Vagina (tissue), 2 donors: ENCODE results near the gene SELENOV. TPM values are rescaled to one million over a fixed set of nuclear protein-coding genes. Genes with fewer than 3 reads are reported as not detected.

Experiments
- DNase-seq, 2 donors: peaks; one replicate each; pipeline ENCODE4 v3.0.0-alpha.2; 2017; ENCODE audit errors: extremely low spot score in 2 of 2
- H3K27ac ChIP-seq: fragments of 200-600 bp; sonication (generic); one replicate; pipeline ENCODE4 v1.5.1; 2019
- H3K27me3 ChIP-seq: fragments of 200-600 bp; sonication (generic); one replicate; pipeline ENCODE4 v1.5.1; 2019
- H3K36me3 ChIP-seq, 2 donors: fragments of 200-600 bp; sonication (generic); one replicate each; pipeline ENCODE4 v1.5.1; 2017 to 2019
- H3K4me1 ChIP-seq: fragments of 200-600 bp; sonication (generic); one replicate; pipeline ENCODE4 v1.5.1; 2019
- H3K4me3 ChIP-seq, 2 donors: fragments of 200-600 bp; sonication (generic); 1 replicate in 1 of 2; 2 replicates in 1 of 2; pipeline ENCODE4 v1.5.1; 2016 to 2019
- H3K9me3 ChIP-seq: fragments of 200-600 bp; sonication (generic); one replicate; pipeline ENCODE4 v1.5.1; 2019
- CTCF ChIP-seq, 3 experiments: fragments of 450-650 bp in 2 of 3; fragments of 200-600 bp in 1 of 3; sonication (generic) in 1 of 3; IDR thresholded peaks; one replicate each; pipeline ENCODE4 v1.5.1; 2017 to 2019; ENCODE audit warnings: antibody characterized with exemption in 3 of 3, mild to moderate bottlenecking in 2 of 3, moderate library complexity in 2 of 3
- POLR2A ChIP-seq, 2 donors: fragments of 450-650 bp; IDR thresholded peaks; one replicate each; pipeline ENCODE4 v1.6.1; 2017; ENCODE audit warnings: antibody characterized with exemption in 2 of 2, mild to moderate bottlenecking in 2 of 2, moderate library complexity in 2 of 2
- POLR2AphosphoS5 ChIP-seq, 2 donors: sonication (generic); formaldehyde crosslinking; IDR thresholded peaks; one replicate each; pipeline ENCODE4 v1.9.0; 2017; ENCODE audit warnings: antibody characterized with exemption in 2 of 2, mild to moderate bottlenecking in 2 of 2, low read depth in 1 of 2; ENCODE audit not compliant: insufficient read depth in 1 of 2
- intact Hi-C: fragments of 100-400 bp; cut with DNase I; formaldehyde crosslinking; loops from one replicate; pipeline ENCODE4 v1.15.1; 2023
- total RNA-seq: library from RNA; depleted of rRNA; stranded (reverse); fragments of >200 nt; gene quantifications from one replicate; pipeline ENCODE4 v1.2.3, GENCODE V29; 2016

The SELENOV gene
- total RNA-seq, 1 donor from 2014 or later: not detected

- H3K4me3 ChIP-seq: no peak overlapping the region
- peak in 1 of 2 donors; percentile 12 for DNase-seq
- intact Hi-C loops: no loop called here
- no peaks in the 10 kb centered on the region for H3K36me3 ChIP-seq
- no peak for TF ChIP-seq POLR2A (IDR thresholded peaks at IDR 0.05)
- TF ChIP-seq POLR2AphosphoS5 (IDR thresholded peaks at IDR 0.05; ENCODE audit: insufficient read depth in 1 of 2, low read depth in 1 of 2): no peak
- no peak for TF ChIP-seq CTCF (IDR thresholded peaks at IDR 0.05)
- no peaks in the 10 kb centered on the region for H3K27me3 ChIP-seq
- no peak overlapping the region for H3K27ac ChIP-seq
- H3K9me3 ChIP-seq: no peaks in the 10 kb centered on the region
- no peaks in the 10 kb centered on the region for H3K4me1 ChIP-seq
Measured at GRCh38 chr19:39546599-39546998, 31.7 kb downstream of the SELENOV start.

DNA sequence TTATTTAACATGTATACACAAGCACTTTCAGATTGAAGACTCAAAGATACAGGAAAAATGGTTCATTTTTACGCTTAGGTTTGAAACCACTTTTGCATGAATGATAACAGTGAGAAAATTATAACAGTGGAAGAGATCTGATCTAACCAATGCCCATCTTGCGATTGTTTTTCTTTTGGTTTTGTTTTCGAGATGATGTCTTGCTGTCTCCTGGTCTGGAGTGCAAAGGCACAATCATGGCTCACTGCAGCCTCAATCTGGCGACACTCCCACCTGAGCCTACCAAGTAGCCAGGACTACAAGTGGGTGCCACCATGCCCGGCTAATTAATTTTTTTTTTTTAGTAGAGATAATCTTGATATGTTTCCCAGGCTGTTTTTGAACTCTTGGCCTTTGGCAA is 35.3 kb downstream of the SELENOV start:
- no peaks in the 10 kb centered on the region for H3K27me3 ChIP-seq
- DNase-seq: no peak
- H3K36me3 ChIP-seq: no peaks in the 10 kb centered on the region
- H3K9me3 ChIP-seq: no peaks in the 10 kb centered on the region
- H3K4me3 ChIP-seq: no peak overlapping the region
- intact Hi-C loops: no loop called here
- no peaks in the 10 kb centered on the region for H3K4me1 ChIP-seq
- no peak overlapping the region for H3K27ac ChIP-seq
- TF ChIP-seq CTCF (IDR thresholded peaks at IDR 0.05) (no peak), POLR2AphosphoS5 (IDR thresholded peaks at IDR 0.05; ENCODE audit: insufficient read depth in 1 of 2, low read depth in 1 of 2) (no peak), POLR2A (IDR thresholded peaks at IDR 0.05) (no peak)

GRCh38 chr19:39553082-39553652 is 38.2 kb downstream of the SELENOV start:
- H3K4me3 ChIP-seq: no peak overlapping the region
- no peak for TF ChIP-seq POLR2AphosphoS5 (IDR thresholded peaks at IDR 0.05; ENCODE audit: insufficient read depth in 1 of 2, low read depth in 1 of 2)
- TF ChIP-seq POLR2A (IDR thresholded peaks at IDR 0.05): no peak
- no peak for TF ChIP-seq CTCF (IDR thresholded peaks at IDR 0.05)
- H3K27ac ChIP-seq: no peak overlapping the region
- H3K27me3 ChIP-seq: no peaks in the 10 kb centered on the region
- H3K4me1 ChIP-seq: peaks cover 4% of the 10 kb centered on the region
- no peak for DNase-seq
- intact Hi-C loops: no loop called here
- no peaks in the 10 kb centered on the region for H3K9me3 ChIP-seq
- no peaks in the 10 kb centered on the region for H3K36me3 ChIP-seq

DNA sequence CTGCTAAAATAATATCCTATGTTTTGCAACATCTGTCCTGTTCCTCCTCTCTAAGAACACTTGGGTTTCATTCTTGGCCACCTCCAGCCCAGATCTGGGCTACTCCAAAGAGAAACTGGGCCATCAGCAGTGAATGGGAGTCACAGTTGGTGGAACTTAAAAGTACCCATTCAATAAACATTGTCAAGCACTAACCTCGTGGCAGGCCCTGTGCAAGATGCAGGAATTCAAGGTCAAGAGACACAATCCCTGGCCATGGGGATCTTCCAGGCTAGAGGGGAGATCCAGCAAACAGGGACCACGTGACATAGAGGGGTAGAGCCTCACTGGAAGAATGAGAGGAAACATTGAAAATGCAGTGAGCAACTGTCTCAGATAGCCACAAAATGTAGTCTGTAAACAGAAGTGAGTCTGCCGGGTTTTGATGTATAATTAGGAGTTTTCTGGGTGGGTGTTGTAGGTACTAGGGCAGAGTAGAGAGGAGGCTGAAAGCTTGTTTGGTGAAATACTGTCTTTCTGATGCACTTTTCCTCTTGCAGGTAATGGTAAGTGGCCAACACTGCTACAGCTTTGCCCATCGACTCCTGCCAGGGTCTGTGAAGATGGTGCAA is 39.9 kb downstream of the SELENOV start:
- Histone ChIP-seq H3K27me3 (no peaks in the 10 kb centered on the region), H3K9me3 (no peaks in the 10 kb centered on the region), H3K4me1 (peaks cover 4% of the 10 kb centered on the region), H3K36me3 (no peaks in the 10 kb centered on the region), H3K4me3 (no peak overlapping the region), H3K27ac (no peak overlapping the region)
- no peak for DNase-seq
- intact Hi-C loops: no loop called here
- TF ChIP-seq CTCF (IDR thresholded peaks at IDR 0.05): no peak
- TF ChIP-seq POLR2AphosphoS5 (IDR thresholded peaks at IDR 0.05; ENCODE audit: insufficient read depth in 1 of 2, low read depth in 1 of 2): no peak
- no peak for TF ChIP-seq POLR2A (IDR thresholded peaks at IDR 0.05)

DNA sequence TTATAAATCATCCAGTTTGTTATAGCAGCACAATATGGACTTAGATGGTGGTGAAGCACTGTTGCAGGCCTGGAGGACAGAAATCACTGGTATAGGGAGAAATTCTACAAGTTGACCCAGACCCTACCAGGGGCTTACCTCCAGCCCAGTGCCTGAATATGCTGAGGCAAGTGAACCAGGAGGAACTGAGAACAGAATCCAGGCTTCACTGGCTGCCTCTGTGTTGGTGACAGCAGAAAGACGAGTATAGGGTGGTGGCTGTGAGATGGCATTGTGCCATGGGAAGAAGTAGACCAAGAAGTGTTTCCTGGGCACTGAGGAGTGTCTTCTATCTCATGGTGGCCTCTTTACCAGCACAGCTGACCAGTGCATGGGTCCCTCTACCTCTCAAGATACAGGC is 40.9 kb downstream of the SELENOV start:
- H3K4me1 ChIP-seq: peaks cover 4% of the 10 kb centered on the region
- no peak for DNase-seq
- H3K4me3 ChIP-seq: no peak overlapping the region
- intact Hi-C loops: no loop called here
- H3K27ac ChIP-seq: no peak overlapping the region
- TF ChIP-seq POLR2A (IDR thresholded peaks at IDR 0.05) (no peak), POLR2AphosphoS5 (IDR thresholded peaks at IDR 0.05; ENCODE audit: insufficient read depth in 1 of 2, low read depth in 1 of 2) (no peak), CTCF (IDR thresholded peaks at IDR 0.05) (no peak)
- no peaks in the 10 kb centered on the region for H3K27me3 ChIP-seq
- no peaks in the 10 kb centered on the region for H3K9me3 ChIP-seq
- H3K36me3 ChIP-seq: no peaks in the 10 kb centered on the region
